ENCODE data around the gene S1PR2.

The S1PR2 gene

GRCh38 chr19:10271543-10272086 lies 40.5 kb upstream of the S1PR2 start:
- no peaks in the 10 kb centered on the region for H3K36me3 Mint-ChIP-seq (ENCODE audit: low read depth)
- H3K9me3 Mint-ChIP-seq, result no peaks in the 10 kb centered on the region
- H3K4me1 Mint-ChIP-seq, result no peaks in the 10 kb centered on the region
- H3K27ac Mint-ChIP-seq, result no peak overlapping the region
- no peak for DNase-seq
- H3K27me3 Mint-ChIP-seq (ENCODE audit: low read depth, poor library complexity), result peaks cover 72% of the 10 kb centered on the region
- TF ChIP-seq, protein P1, sequence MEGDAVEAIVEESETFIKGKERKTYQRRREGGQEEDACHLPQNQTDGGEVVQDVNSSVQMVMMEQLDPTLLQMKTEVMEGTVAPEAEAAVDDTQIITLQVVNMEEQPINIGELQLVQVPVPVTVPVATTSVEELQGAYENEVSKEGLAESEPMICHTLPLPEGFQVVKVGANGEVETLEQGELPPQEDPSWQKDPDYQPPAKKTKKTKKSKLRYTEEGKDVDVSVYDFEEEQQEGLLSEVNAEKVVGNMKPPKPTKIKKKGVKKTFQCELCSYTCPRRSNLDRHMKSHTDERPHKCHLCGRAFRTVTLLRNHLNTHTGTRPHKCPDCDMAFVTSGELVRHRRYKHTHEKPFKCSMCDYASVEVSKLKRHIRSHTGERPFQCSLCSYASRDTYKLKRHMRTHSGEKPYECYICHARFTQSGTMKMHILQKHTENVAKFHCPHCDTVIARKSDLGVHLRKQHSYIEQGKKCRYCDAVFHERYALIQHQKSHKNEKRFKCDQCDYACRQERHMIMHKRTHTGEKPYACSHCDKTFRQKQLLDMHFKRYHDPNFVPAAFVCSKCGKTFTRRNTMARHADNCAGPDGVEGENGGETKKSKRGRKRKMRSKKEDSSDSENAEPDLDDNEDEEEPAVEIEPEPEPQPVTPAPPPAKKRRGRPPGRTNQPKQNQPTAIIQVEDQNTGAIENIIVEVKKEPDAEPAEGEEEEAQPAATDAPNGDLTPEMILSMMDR (IDR thresholded peaks at IDR 0.05), result no peak
- H3K4me3 Mint-ChIP-seq, result peak overlapping the region; percentile 34

DNA sequence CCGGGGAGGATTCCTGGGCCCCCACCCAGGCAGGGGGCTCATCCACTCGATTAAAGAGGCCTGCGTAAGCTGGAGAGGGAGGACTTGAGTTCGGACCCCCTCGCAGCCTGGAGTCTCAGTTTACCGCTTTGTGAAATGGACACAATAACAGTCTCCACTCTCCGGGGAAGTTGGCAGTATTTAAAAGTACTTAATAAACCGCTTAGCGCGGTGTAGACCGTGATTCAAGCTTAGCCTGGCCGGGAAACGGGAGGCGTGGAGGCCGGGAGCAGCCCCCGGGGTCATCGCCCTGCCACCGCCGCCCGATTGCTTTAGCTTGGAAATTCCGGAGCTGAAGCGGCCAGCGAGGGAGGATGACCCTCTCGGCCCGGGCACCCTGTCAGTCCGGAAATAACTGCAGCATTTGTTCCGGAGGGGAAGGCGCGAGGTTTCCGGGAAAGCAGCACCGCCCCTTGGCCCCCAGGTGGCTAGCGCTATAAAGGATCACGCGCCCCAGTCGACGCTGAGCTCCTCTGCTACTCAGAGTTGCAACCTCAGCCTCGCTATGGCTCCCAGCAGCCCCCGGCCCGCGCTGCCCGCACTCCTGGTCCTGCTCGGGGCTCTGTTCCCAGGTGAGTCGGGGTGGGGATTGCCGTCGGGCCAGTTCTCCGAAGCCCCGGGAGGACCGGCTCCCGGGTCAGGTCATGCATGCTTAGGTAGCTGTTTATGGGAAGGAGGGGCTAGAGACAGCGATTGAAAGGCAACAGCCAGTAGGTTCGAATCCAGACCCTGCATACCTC lies 39.7 kb upstream of the S1PR2 start, which contains the start of gene ICAM1:
Gene ICAM1, plus strand, starts transcription at position 505 of the 779 bp plus-strand sequence. Its CDS starts 40 bp downstream, at position 545.
- TF ChIP-seq, protein P1 (IDR thresholded peaks at IDR 0.05), result no peak
- Mint-ChIP-seq H3K4me1 (no peaks in the 10 kb centered on the region), H3K9me3 (no peaks in the 10 kb centered on the region), H3K27me3 (ENCODE audit: low read depth, poor library complexity) (peaks cover 77% of the 10 kb centered on the region), H3K36me3 (ENCODE audit: low read depth) (no peaks in the 10 kb centered on the region), H3K4me3 (peak within 1 kb of the TSS; percentile 34), H3K27ac (no peak within 1 kb of the TSS)
- DNase-seq, result peak; percentile 61

- no peak overlapping the region for H3K27ac Mint-ChIP-seq
- H3K36me3 Mint-ChIP-seq (ENCODE audit: low read depth), result no peaks in the 10 kb centered on the region
- H3K9me3 Mint-ChIP-seq, result no peaks in the 10 kb centered on the region
- TF ChIP-seq, protein P1 (IDR thresholded peaks at IDR 0.05), result no peak
- peak; percentile 20 for DNase-seq
- H3K4me3 Mint-ChIP-seq, result peak overlapping the region; percentile 28
- peaks cover 76% of the 10 kb centered on the region for H3K27me3 Mint-ChIP-seq (ENCODE audit: low read depth, poor library complexity)
- no peaks in the 10 kb centered on the region for H3K4me1 Mint-ChIP-seq
Measured at GRCh38 chr19:10270180-10270615, 39.1 kb upstream of the S1PR2 start.

GRCh38 chr19:10269333-10270179 lies 38.4 kb upstream of the S1PR2 start:
- Mint-ChIP-seq H3K36me3 (ENCODE audit: low read depth) (no peaks in the 10 kb centered on the region), H3K9me3 (no peaks in the 10 kb centered on the region), H3K27me3 (ENCODE audit: low read depth, poor library complexity) (peaks cover 70% of the 10 kb centered on the region), H3K4me3 (peak overlapping the region; percentile 36), H3K4me1 (no peaks in the 10 kb centered on the region), H3K27ac (no peak overlapping the region)
- TF ChIP-seq, protein P1 (IDR thresholded peaks at IDR 0.05), result peak; percentile 93
- DNase-seq, result peak; percentile 89

DNA sequence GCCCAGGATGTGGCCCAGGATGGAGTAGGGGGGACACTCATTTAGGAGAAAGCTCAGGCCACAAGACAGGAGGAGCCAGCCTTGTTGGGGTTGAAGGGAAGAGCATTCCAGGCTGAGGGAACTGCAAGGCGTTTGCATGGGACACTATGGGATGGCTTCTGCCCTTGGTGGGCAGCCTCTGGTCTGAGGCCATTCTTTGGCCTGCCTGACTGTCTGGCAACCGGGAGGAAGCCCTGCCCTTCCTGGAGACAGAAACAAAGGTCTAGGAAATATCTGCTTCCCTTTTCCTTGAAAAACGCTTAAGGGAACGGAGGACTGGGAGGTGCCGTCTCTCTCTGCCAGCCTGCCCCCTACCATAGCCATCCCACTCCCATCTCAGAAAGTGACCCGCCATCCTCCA lies 36.9 kb upstream of the S1PR2 start:
- no peaks in the 10 kb centered on the region for H3K36me3 Mint-ChIP-seq (ENCODE audit: low read depth)
- TF ChIP-seq, protein P1 (IDR thresholded peaks at IDR 0.05), result no peak
- H3K9me3 Mint-ChIP-seq, result no peaks in the 10 kb centered on the region
- peaks cover 57% of the 10 kb centered on the region for H3K27me3 Mint-ChIP-seq (ENCODE audit: low read depth, poor library complexity)
- no peaks in the 10 kb centered on the region for H3K4me1 Mint-ChIP-seq
- DNase-seq, result no peak
- H3K27ac Mint-ChIP-seq, result no peak overlapping the region
- H3K4me3 Mint-ChIP-seq, result no peak overlapping the region

Data from nephron progenitor cell (in vitro differentiated cells).